HG03025 (cell line): ENCODE data around the gene IQCF2.
"Not testable (repeated sequence)": the region's sequence is repeated elsewhere in the genome, so short reads cannot be mapped to it uniquely, and the experiment has no call there.

Source experiments
- ATAC-seq: cut with Tn5 transposase; IDR thresholded peaks from one replicate; pipeline ENCODE4 v1.9.1; 2021; ENCODE audit warnings: mild to moderate bottlenecking, moderate library complexity; ENCODE audit not compliant: unreplicated experiment, low FRiP score

Gene IQCF2

GRCh38 chr3:51860703-51861665, at the start of gene IQCF2:
IQCF2 (plus strand) TSS chr3:51861615; CDS start chr3:51861667, 52 bp downstream.
- ATAC-seq = no peak

GRCh38 chr3:51813539-51813938, 47.9 kb upstream of the IQCF2 start:
- no peak for ATAC-seq

DNA sequence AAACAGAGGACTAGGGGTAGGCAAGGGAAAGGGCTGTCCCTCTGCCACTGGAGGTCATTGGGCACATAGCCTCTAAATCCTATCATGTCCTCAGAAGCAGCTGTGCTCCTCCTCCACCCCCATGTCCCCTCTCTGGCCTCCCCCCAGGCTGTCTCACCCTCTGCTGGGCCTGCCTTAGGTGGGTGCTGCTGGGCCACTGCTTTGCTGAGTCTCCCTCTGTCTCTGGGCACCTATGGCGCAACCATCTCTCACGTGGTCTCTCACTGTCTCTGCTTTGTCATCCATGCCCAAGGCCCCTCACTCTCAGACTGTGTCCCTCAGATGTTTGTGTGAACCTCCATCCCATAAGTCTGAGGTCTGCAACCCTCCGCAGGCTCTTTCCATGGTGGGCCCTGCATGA, 47.4 kb upstream of the IQCF2 start:
- ATAC-seq = no peak

GRCh38 chr3:51815614-51816013, 45.8 kb upstream of the IQCF2 start:
- ATAC-seq = no peak

GRCh38 chr3:51816723-51817122, 44.7 kb upstream of the IQCF2 start:
- ATAC-seq = no peak

- ATAC-seq = no peak
Measured at GRCh38 chr3:51817375-51817774, 44.0 kb upstream of the IQCF2 start.

- no peak for ATAC-seq
Measured at GRCh38 chr3:51819151-51819550, 42.3 kb upstream of the IQCF2 start.

DNA sequence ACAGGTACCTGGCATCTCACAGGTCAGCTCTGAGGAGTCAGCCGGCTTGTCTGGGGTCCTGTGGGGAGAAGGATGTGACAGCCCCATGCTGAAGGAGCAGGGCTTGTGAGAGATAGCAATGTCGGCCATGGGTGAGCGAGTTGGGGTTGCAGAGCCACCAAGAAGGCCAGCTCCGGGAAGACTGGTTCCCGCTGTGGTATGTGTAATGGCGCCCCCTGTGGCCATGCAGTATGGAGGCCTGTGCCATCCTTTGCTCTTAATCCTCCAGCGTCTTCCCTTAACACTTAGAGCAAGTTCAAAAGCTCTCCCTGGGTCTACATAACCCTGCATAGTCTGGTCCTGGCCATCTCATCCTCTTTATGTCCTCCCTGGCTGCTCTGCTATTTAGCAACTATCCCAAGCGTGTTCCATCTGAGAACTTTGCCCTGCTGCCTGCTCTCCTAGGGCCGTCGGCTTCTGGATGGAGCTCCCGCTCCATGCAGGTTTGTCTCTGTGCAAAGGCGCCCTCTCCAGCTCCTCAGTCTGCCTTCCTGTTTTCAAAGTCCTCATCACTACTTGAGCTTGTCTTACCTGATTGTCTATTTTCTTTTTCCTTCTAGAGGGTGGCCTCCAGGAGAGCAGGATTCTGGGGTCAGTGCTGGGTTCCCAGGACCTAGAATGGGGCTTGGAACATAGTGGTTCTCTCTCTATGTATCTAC, 41.6 kb upstream of the IQCF2 start:
- ATAC-seq = no peak

- ATAC-seq = no peak
Measured at GRCh38 chr3:51828297-51828696, 33.1 kb upstream of the IQCF2 start.

- ATAC-seq = no peak
Measured at GRCh38 chr3:51830345-51830744, 31.1 kb upstream of the IQCF2 start.

GRCh38 chr3:51830836-51831385, 30.5 kb upstream of the IQCF2 start:
- no peak for ATAC-seq

GRCh38 chr3:51836606-51837005, 24.8 kb upstream of the IQCF2 start:
- no peak for ATAC-seq

GRCh38 chr3:51845129-51845528, 16.3 kb upstream of the IQCF2 start:
- ATAC-seq = no peak

GRCh38 chr3:51855411-51855810, 6.0 kb upstream of the IQCF2 start:
- ATAC-seq = not testable (repeated sequence)

DNA sequence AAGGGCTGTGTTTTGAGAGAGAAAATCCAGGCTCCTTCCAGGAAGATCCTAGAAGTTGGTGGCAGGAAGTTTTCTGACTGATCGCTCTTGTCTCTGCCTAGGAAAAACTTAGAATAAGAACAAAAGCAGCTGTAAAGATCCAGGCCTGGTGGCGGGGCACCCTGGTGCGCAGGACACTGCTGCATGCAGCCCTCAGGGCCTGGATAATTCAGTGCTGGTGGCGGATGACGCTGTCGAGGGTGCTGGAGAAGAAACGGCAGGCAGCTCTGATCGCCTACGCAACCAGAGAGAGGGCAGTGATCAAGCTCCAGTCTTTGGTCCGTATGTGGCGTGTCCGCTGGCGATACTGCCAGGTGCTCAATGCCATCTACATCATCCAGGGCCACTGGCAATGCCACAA, 1.5 kb downstream of the IQCF2 start:
- ATAC-seq = no peak

DNA sequence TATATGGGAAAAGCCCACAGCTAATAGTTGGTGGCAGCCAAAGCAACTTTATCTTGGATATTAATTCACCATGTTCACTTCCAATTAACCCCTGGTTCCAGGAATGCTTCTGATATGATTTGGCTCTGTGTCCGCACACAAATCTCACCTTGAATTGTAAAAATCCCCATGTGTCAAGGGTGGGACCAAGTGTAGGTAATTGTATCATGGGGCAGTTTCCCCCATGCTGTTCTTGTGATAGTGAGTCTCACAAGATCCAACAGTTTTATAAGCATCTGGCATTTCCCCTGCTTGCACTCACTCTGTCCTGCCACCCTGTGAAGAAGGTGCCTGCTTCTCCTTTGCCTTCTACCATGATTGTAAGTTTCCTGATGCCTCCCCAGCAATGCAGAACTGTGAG, 7.5 kb downstream of the IQCF2 start:
- ATAC-seq = not testable (repeated sequence)

- no peak for ATAC-seq
Measured at GRCh38 chr3:51869304-51869703, 7.9 kb downstream of the IQCF2 start.

DNA sequence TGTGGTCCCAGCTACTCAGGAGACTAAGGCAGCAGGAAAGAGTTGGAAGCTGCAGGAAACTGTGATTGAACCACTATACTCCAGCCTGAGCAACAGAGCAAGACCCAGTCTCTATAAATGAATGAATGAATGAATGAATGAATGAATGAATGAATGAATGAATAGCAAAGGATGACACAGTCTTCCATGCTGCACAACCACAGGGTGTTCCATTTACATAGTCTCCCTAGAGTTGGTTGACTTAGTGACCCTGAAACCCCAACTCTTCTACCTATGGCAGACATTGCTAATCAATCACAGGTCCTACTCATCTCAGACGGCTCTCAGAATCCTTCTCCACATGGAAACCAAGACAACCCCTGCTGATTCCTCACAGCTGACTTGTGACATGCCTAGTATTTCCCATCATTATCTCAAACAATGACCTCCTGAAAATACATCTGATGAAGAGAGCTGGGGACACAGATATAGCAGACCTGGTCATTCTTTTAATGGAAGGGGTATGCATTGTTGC, 11.9 kb downstream of the IQCF2 start:
- no peak for ATAC-seq

DNA sequence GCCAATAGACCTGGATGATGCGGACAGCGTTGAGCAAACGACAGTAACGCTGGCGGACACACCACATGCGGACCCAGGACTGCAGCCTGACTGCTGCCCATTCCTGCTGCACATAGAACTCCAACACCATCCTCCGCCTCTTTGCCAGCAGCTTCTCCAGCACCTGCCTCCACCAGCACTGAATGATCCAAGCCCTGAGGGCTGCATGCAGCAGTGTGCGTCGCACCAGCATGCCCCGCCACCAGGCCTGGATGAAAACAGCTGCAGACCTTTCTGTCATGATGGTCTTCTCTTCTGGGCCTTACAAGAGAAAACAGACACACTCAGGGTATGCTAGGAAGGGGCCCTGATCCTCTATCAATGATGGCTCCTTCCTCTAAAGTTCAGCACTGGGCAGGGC, 12.5 kb downstream of the IQCF2 start:
- no peak for ATAC-seq

- no peak for ATAC-seq
Measured at GRCh38 chr3:51874411-51874810, 13.0 kb downstream of the IQCF2 start.

DNA sequence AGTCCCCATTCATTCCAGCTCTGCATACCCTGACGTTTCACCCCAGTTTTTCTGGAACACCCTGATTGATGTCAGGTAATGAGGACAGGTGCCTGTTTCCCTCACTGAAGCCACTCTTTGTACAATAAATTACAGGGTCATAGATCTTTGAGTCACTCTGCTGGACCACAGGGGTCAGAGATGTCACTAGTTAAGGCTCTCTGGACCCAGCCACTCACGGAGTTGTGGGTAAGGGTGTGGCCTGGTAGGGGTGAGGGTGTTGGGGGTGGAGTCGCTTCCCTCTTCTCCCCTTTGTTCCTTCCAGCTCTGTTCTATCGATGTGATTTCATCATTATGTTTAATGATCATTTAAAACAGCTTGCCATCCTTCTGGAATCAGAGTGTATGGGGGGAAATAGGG, 13.5 kb downstream of the IQCF2 start:
- ATAC-seq = no peak
